Measurements from ENCODE around the gene CAMK2G.

The CAMK2G gene

GRCh38 chr10:73863039-73863817, 11.1 kb downstream of the CAMK2G start:
- no peak for DNase-seq (ENCODE audit: low read depth)

DNA sequence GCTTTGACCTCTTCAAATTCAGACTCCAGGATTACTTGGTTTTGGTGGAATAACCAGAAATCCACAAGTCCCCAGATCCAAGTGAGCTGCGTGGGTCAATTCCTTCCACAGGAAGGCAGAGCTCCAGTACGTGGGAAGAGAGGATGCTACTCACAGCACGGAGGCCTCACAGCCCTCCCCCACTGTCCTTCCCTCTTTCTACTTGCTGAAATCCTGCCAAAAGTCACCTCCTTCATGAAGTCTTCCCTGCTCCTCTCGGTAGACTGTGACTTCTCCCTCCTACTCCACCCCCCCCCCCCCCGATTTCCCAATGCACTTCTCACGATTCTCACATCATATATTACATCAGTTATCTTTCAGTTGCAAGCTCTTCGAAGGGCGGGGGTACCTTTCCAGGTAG, 12.3 kb downstream of the CAMK2G start:
- DNase-seq (ENCODE audit: low read depth), result no peak

DNA sequence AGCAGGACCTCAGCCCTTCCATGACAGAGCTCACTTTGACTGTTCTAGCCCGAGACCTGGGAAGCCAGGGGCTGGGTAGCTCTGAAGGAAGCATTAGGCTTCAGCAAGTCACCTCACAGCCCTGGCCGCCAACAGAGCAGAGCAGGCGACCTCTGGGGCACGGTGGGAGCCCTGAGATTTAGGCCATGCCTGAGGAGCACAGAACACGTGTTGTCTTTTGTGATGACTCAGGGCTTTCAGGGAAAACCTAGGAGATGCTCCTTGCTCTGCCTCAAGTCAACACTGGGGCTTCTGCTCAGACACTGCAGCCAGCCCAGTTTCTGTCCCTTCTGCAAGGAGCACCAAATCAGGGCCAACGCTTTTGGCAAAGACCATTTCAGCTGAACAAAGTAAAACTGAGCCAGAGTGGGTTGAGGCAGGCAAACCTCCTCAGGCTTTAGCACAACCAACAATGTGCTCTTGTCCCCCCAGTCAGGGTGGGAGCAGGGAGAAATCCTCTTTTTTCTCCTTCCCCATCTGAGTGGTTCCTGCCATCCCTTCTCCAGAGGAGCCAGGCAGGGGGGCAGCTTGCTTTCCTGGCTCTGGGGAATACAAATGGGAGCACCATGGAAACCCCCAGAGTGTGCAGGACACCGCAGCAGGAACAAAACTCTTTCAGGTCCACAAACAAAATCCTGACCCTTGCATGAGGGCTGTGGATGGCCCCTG, 14.4 kb downstream of the CAMK2G start:
- DNase-seq (ENCODE audit: low read depth), result no peak

GRCh38 chr10:73859428-73859783, 14.9 kb downstream of the CAMK2G start:
- no peak for DNase-seq (ENCODE audit: low read depth)

GRCh38 chr10:73858750-73859427, 15.5 kb downstream of the CAMK2G start:
- no peak for DNase-seq (ENCODE audit: low read depth)

- DNase-seq (ENCODE audit: low read depth), result no peak
Observed at GRCh38 chr10:73858013-73858708, 16.2 kb downstream of the CAMK2G start.

DNA sequence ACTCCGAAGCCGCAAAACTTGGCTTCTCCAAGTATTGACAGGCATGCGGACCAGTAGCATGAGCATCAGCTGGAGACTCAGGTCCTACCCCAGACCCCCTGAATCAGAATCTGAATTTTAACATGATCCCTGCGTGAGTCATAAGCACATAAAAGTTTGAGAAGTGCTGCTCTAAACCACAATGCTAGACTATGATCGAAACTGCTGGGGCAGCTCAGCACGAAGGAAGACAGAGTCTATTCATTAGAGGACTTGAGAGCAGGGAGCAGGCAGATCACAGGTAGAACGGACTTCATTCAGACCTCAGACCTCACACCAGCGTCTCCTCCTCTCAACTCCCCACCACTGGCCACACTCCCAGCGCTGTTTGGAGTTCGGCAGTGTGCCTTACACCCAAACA, 16.9 kb downstream of the CAMK2G start:
- DNase-seq (ENCODE audit: low read depth), result no peak

- no peak for DNase-seq (ENCODE audit: low read depth)
Observed at GRCh38 chr10:73856261-73856660, 18.1 kb downstream of the CAMK2G start.

DNA sequence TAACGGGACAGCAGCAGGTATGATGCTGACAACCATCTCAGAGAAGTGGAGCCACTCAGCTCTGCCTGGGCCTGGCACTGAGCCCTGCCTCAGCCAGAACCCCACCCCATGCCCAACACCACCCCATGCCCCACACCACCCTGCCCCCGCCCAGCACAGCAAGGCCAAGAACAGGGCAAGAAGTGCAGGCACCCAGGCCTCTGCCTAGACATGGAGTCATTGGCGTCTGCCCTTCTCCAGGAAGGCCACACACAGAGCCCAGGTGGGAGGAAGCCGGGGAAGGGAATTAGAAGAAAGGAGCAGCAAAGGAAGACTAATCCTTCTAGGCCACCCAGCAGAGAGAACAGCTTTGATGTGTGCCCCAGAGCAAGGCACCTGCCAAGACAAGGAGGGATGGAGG, 18.9 kb downstream of the CAMK2G start:
- no peak for DNase-seq (ENCODE audit: low read depth)

GRCh38 chr10:73854310-73854709, 20.0 kb downstream of the CAMK2G start:
- DNase-seq (ENCODE audit: low read depth), result no peak

DNA sequence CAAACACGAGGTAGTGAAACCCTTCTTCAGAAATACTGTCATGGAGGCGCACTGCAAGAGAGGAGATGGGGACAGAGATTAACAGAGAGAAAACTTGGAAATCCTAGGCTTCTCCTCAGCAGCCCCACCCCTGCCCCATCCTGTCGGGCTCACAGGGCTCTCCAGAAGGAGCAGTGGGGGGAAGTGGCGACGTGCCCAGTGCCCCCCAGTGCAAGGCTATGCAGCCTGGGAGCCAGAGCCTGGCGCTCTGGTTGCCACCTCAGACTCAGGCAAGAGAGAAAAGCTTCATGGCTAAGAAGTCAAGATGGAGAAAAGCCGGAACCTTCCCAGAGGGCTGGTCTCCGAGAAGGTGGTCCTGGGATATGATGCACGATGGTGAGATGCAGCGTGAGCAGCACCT, 21.2 kb downstream of the CAMK2G start:
- no peak for DNase-seq (ENCODE audit: low read depth)

- peak; percentile 45 for DNase-seq (ENCODE audit: low read depth)
Observed at GRCh38 chr10:73850863-73851461, 23.4 kb downstream of the CAMK2G start.

DNA sequence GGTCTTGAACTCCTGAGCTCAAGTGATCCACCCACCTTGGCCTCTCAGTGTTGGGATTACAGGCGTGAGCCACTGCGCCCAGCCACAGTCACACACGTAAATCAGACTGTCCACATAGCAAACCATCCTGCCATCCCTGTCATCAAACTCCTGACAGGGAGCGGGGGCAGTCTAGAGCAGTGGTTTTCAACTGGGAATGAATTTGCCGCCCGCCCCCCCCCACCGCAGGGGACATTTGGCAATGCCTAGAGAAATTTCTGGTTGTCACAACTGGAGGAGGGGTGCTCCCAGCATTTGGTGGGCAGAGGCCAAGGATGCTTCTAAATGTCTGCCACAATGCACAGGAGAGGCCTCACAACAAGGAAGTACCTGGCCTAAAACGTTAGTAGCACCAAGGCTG, 24.1 kb downstream of the CAMK2G start:
- no peak for DNase-seq (ENCODE audit: low read depth)

- peak; percentile 45 for DNase-seq (ENCODE audit: low read depth)
Observed at GRCh38 chr10:73848821-73849489, 25.4 kb downstream of the CAMK2G start.

- DNase-seq (ENCODE audit: low read depth), result no peak
Observed at GRCh38 chr10:73847031-73847430, 27.3 kb downstream of the CAMK2G start.

DNA sequence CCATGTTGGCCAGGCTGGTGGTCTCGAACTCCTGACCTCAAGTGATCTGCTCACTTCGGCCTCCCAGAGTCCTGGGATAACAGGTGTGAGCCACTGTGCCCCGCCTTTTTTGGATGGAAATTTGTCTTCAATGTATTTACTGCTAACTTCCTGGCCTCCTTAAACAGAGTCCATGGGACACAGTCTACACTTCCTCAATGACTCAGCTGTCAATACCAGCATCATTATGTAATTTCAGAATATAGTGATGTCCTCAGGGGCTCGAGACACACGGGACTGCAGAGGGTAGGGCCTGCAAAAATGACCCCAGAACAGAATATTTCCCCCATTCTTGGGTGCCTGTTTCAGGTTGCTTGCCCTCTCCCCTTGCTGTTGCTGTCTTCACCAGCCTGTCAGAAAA, 31.1 kb downstream of the CAMK2G start:
- no peak for DNase-seq (ENCODE audit: low read depth)

DNA sequence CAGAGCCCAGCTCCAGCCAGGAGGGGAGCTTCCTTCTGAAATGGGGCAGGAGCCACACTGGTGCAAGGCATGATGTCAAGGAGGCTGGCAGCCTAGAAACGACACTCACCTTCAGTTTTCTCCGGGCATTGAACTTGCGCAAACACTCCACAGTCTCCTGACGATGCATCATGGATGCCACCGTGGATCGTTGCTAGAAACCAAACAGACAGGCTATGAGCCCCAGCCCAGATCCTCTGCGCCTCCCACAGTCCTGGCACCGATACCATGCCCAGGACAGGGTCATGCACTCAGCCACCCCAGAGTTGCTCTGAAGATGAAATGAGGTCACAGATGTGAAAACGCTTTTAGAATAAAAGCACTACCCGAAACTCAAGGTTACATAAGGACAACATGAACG, 32.0 kb downstream of the CAMK2G start:
- no peak for DNase-seq (ENCODE audit: low read depth)

- DNase-seq (ENCODE audit: low read depth), result no peak
Observed at GRCh38 chr10:73841526-73842285, 32.6 kb downstream of the CAMK2G start.

GRCh38 chr10:73841061-73841421, 33.3 kb downstream of the CAMK2G start:
- no peak for DNase-seq (ENCODE audit: low read depth)

DNA sequence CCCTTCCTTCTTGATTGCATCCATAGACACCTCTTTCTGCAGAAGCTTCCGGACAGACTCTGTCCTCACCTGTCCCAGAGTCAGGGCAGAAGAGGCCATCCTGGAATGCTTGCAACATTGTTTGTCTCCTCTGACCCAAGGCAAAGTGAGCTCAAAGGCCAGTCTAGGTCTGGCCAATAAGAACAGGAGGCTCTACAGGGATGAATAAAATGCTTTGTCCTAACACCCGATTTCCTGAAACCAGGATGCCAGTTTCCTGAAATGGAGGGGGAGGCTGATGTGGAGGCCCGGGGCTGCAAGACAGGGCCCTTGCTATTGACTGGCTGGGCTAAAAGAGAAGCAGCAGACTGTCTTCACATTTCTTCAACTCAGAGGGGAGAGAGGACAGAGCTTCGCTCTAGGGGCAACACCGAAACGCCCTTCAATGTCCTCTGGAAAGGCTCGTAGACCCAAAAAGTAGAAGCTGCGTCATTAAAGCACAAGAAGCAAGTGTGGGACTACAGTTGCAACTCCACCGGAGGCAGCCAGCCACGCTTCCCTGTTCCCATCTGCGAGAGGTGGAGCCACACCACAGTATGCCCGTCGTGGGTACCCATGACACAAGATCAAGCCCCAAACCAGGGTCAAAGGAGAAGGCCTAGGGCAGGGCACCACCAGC, 33.8 kb downstream of the CAMK2G start:
- no peak for DNase-seq (ENCODE audit: low read depth)

GRCh38 chr10:73840056-73840402, 34.3 kb downstream of the CAMK2G start:
- no peak for DNase-seq (ENCODE audit: low read depth)

Data from non-pigmented ciliary epithelial cell (primary cell).